GM12801 (cell line): ENCODE data around the gene IQGAP3.

Source experiments
- TF ChIP-seq, protein P1 (sequence below): IDR thresholded peaks from one replicate; pipeline ENCODE4 v1.5.1; 2011; ENCODE audit warnings: control low read depth; ENCODE audit not compliant: insufficient read length; ENCODE audit errors: extremely low read depth

IQGAP3 gene

DNA sequence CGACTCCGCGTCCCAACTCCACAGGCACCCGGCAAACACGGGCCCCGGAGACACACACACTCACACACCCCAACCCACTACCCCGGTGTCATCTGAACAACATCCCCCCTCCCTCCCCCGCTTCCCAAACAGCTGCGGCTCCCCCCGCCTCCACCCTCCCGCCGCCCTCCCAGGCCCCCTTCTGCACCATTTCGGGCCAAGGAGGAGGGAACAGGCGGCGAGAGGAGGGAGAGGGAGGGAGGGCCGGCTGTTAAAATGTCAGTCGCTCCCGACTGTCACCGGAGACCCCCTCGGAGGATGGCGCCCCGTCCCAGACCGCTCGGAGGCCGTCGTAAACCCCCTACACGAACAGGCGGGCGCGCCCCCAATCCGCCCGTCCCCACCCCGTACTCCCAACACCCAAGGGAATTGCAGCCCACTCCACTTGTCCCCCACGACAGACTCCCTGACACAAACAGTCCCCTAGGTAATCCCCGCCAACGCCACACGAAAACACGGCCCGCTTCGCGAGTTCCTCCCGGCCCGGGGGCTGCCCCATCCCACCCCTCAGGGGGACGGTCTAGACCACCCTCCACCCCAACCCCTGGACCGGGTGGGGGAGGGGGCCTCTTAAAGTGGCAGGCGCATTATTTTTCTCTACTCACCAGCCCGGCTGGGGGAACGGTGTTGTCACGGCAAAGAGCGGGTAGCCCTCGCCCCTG, 72.4 kb downstream of the IQGAP3 start:
- TF ChIP-seq, protein P1, sequence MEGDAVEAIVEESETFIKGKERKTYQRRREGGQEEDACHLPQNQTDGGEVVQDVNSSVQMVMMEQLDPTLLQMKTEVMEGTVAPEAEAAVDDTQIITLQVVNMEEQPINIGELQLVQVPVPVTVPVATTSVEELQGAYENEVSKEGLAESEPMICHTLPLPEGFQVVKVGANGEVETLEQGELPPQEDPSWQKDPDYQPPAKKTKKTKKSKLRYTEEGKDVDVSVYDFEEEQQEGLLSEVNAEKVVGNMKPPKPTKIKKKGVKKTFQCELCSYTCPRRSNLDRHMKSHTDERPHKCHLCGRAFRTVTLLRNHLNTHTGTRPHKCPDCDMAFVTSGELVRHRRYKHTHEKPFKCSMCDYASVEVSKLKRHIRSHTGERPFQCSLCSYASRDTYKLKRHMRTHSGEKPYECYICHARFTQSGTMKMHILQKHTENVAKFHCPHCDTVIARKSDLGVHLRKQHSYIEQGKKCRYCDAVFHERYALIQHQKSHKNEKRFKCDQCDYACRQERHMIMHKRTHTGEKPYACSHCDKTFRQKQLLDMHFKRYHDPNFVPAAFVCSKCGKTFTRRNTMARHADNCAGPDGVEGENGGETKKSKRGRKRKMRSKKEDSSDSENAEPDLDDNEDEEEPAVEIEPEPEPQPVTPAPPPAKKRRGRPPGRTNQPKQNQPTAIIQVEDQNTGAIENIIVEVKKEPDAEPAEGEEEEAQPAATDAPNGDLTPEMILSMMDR: no peak

DNA sequence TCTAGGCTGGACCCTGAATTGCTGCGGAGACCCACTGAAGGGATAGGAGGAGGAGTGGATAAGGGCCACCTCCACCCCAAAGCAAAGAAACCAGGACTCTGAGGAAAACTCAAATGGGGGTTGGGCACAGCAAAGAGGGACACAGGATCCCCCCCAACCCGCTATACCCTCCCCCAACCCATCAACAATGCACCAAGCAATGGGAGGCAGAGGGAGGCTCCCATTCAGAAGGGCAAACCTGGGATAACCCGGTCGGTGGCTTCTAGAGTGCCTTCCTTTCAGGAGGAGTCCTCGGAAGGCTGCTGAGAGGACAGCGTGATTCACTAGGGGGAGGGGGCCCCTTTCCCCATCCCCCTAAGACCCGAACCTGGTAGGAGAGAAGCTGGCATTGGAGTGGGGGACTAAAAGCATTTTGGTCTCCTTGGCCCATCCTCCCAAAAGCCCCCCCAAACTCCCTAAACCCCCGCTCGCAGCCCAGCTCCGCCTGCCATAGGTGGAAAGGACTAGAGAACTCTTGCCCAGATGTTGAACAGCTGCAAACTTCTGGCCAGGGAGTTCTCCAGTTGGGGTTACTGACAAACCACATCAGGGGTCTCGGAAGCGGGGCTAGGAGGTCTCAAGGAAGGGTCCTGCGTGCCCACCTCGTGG, 73.0 kb downstream of the IQGAP3 start:
- TF ChIP-seq, protein P1: no peak

DNA sequence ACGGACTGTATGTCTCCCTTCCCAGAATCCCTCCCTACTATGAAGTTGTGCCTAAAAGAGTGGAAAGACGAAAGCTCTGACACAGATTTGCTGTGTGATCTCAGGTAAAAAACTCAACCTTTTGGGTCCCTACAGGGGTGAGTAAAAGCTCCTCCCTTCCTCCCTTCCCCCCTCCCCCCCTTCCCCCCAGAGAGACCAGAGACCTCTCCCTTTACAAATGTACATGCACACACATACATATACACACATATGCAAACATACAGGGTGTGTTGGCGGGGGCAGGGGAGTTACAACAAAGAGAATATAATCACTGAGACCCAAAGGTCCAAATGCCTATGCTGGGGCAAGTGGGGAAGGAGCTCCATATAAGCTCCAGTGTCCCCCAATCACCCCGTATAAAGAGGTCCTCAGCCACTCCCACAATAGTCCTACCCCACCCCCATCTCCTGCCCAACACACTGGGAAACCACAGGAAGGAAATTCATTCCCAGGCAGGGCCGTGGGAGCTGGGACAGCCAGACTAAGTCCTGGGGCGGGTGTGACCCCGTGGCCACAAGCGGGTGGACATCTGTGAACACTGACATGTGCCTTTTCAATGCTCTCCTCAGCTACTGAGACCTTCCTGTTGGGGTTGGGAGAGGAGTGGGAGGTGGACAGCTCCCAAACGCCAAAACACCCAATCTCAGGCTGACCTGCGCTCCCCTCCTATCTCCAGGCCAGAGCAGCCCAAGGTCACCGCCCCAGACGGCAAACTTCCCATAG, 73.8 kb downstream of the IQGAP3 start:
- TF ChIP-seq, protein P1: no peak

DNA sequence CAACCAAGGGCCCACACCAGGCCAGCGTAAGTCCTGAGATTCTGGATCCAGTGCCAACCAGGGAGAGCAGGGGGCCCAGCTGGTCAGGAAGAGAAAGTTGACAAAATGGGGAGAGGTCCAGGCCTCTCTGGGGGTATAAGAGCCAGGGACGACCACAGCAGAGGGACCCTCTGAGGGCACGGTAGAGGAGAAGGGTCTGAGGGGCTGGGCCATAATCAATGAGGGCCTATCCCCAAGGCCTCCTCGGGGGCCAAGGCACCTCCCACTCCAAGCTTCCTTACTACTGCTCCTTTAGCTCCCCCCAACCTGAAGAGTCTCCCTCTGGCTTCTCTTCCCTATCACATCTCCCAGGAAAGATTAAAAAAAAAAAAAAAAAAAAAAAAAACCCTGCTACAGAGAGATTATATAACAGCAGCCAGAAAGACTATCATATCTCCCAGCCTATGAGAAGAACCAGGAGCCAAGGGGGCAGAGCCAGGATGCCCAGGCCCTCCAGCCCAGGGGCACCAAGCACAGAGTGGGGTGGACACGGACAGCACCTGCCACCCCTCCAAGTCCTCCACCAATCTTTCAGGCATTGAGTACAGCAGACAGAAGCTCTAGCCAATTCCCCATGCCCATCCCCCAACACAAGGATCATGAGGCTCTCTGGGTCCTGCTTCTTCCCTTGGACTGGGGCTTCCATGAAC, 74.5 kb downstream of the IQGAP3 start:
- TF ChIP-seq, protein P1: no peak

DNA sequence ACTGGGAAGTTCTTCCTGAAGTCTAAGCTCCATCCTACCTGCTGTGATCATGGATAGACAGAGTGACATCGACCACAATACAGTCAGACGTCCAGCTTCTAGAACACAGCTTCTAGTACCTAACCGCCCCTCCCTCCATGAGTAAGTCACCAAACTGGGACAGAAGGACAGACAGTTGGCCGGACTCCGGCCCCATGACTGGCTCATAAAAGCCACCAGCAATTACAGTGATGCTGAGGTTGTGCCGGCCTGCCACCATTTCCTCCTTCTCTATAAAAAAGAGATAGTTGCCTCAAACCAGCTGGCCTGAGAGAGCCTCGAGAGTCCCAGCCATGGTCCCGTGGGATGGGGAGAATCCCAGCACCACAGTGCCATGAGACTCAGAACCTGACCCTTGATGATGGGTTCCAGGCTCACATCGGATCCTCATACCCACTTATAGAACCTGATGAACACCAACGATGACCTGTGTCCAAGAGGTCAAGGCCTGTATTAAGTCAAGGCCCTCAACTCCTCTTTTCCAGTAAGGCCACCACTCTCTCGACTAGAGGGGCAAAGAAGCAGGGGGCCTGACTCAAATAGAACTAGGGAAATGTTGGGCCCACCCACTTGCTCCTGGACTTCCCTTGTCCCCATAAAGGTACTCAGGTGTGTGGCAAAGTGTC, 75.2 kb downstream of the IQGAP3 start:
- TF ChIP-seq, protein P1: no peak

DNA sequence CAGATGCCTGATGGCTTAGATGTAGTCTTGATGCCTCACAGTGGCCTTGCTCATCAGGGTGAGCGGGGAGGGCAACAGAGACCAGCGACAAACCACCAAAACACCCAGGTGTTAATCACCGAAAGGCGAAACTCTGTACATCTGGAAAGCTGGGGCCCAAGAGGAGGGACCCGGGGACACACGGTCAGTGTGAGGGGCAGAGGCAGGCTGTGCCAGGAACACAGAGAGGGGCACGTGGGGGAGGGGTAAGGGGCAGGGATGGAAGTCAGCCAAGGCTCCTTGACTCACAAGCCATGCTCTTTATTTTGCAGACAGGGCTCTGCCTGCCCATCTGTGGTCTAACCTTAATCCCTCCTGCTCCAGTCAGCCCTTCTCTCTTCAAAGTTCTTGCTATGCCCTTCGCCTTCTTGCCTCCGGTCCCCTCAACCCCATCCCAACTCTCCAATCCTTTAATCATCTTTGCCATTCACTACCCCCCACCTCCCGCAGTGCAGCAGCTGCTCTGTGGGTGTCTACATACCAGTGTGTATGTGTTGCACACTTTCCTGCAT, 76.1 kb downstream of the IQGAP3 start:
- TF ChIP-seq, protein P1: no peak
